AG08395 (cell line): ENCODE results near the gene SMIM1.
"Not testable (repeated sequence)": the region's sequence is repeated elsewhere in the genome, so short reads cannot be mapped to it uniquely, and the experiment has no call there.

Experiments
- DNase-seq: peaks from one replicate; pipeline ENCODE4 v3.0.0; 2012; ENCODE audit warnings: mixed read lengths, low spot score

The SMIM1 gene

DNA sequence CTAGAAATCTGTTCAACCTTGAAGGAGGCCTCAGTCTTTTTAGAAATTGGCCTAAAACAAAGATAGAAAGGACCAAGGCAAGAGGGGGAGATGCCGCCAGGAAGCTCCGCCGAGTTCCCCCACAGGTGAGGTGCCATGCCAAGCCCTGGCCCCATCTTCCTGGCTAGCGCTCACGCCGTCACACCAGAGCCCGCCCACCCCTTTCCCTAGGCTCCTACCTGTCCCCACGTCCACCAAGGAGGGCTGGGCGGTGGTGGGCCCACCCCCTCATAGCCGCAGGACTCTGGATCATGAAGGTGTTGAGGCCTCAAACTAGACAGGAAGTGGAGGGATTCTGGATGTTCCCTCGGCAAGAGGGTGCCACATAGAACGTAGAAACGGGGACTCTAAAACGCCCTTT lies 35.8 kb upstream of the SMIM1 start:
- DNase-seq, result no peak

DNA sequence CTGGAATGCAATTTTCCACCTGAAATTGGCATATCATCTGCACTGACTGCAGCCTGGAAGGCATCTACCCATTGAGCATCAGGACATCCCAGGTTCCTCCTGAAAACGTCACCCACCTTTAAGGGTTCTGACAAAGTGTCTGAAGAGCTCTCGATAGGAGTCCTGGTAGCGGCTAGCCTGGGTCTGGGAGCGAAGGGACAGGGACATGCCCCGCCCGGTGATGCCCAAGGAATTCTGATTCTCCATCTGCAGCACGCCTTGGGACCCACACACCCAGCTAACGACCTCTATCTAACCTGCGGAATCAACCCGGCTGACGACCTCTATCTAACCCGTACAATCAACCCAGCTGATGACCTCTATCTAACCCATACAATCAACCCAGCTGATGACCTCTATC lies 33.6 kb upstream of the SMIM1 start:
- DNase-seq, result no peak

DNA sequence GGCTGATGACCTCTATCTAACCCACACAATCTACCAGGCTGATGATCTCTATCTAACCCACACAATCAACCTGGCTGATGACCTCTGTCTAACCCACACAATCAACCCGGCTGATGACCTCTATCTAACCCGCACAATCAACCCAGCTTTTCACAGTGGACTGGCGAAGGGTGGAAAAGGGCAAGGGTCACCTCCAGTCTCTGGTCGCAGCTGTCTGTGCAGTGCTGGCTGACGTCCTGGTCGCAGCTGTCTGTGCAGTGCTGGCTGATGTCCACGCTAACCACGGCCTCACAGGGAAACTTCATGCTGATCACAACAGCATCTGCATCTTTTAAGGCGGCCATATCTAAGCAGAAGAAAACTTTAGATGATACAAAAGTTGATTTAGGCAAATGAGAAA lies 32.5 kb upstream of the SMIM1 start:
- DNase-seq, result no peak

DNA sequence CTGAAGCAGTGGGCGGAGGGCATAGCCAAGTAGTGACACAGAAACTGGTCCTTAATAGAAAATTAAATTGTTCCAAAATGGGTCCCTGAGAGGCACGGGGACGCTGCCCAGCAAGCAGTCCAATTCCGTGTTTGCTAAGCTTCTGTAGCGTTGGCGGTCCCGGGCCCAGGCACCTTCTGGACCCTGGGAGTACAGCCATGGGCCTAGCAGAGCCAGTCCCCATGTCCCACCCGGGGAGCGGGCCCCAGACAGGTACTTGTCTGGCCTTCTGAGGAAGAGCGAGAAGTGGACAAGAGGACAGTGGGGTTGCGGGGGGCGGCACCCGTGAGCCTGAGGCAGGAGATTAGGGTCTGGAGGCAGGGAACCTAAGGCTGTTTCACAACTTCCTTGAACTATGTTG lies 31.8 kb upstream of the SMIM1 start:
- no peak for DNase-seq

DNA sequence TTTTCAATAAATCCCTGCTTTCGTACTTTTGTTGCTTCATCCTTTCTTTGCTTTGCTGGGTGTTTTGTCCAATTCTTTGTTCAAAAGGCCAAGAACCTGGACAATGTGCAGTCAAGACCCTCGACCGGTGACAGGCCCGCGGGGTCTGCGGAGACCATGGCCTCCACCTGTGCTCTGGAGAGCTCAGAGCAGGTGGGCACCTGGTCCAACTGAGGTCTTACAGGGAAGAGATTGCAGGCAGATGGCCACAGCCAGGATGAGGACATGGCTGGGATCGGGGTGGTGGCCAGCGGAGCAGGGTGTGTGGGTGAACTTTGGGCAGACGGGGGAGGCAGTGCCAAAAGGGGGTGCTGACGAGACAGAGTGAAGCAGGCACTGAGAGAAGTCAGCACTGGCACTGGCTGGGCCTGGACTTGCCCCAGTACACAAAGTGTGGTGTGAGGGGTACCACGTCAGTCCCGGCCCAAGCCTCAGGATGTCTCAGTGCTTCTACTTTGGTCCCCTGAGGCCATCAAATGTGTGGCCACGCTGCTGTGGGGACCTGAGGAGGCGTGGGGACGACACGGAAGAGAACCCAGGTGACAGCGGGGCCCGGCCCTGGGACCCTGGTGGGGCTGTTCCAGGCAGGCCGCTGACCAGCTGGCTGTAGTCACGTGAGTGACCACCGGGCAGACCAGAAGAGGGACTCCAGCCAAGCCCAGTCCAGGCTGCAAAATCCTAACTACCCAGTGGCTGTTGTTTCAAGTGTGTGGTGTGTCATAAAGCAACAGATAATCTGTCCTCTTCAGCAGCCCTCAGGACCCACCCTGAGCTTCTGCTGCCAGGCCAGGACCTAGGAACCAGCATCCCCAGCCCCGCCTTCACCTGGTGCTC lies 30.7 kb upstream of the SMIM1 start:
- DNase-seq, result no peak

DNA sequence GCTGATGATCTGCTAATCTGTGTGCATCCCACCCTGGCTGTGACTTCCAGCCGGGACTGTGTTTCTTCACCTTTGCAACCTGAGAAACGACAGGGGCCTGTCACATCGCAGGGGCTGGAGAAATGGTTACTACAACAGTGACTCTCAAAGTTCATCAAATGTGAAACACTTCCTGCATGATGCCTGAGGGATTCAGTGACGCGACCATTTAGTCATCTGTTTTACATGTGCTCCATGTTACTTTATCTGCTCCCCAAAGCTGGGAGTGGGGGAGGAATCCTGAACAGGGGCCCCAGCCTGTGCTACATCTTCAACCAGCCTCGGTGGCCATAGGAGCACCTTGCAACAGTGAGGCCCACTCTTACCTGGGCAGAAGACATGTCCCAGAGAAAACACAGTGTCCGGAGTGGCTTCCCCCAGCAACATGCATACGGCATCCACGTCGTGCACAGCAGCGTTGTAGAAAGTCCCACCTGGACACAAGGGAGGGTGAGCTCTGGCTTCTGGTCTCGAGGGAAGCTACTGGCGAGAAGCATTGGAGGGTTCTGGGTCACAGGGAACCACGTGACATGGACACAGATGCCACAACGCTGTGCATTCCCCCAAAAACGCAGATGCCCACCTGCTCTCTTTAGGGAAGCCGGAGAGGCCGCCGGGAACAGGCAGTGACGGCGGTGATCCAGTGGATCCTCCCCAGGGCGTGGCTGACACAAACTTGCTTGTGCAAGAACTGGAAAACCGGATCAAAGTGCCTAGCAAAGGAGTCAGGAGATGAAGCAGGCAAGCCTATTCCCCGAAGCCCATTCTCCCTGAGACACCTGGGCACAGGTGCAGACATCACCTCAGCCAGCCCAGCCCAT lies 29.9 kb upstream of the SMIM1 start:
- no peak for DNase-seq

DNA sequence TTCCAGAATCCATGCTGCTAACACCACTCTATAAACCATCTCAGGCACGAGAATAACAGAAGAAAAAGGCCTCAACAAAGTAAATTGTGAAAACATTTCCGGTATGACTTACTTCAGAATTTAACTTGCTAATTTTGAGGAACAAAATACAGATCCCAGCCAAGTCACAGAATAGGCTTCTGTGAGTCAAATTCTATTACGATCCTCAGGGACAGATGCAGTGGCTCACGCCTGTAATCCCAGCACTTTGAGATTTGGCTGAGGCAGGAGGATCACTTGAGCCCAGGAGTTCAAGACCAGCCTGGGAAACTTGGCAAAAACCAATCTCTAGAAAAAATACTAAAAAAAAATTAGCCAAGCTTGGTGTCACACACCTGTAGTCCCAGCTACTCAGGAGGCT lies 29.1 kb upstream of the SMIM1 start:
- DNase-seq, result no peak

DNA sequence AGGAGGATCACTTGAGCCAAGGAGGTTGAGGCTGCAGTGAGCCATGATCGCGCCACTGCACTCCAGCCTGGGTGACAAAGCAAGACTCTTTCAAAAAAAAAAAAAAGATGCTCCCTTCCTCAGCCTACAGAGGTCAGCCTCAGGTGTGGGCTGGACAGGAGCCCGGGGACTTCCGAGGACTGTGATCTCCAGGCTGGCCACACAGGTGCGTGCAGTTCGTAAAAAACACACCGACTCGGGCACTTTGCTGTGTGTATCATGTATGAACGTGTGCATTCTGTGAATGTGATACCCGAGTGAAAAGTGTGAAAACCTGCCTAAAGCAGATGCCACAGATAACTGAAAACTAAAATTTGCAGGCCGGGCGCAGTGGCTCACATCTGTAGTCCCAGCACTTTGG lies 28.7 kb upstream of the SMIM1 start:
- no peak for DNase-seq

DNA sequence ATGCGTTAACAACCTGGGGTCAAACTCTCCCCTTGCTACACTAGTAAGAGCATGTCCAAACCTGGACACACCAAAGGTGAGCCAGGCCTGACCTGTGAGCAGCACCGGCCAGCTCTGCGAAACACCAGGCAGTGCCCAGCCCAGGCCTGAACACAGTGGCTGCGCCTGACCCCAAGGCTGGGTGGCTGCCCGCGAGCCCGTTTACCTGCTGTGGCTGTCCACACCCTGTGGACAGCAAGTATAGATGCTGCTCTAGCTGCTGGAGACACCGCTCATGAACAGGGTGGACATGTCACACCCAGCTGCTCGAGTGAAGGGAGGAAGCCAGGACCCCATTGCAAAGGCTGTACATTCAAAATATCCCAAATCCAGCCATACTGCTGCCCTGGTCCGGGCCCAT lies 27.9 kb upstream of the SMIM1 start:
- no peak for DNase-seq

DNA sequence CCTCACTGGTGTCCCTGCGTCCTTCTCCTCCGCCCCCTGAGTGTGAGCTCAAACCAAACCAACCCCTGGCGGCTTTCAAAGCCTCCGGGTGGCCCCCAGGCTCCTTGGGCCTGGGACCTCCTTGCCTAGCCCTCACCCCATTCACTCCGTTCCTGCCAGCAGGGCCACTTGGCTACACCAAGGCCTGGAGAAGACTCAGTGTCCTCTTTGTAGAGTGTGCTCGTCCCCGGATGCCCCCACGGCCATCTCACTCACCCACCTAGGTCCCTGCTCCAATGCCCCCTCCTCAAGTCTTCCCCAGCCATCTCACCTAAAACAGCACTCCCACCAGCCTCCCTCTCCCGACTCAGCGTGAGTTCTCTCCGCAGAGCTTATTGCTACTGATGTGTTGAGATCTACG lies 27.5 kb upstream of the SMIM1 start:
- no peak for DNase-seq

DNA sequence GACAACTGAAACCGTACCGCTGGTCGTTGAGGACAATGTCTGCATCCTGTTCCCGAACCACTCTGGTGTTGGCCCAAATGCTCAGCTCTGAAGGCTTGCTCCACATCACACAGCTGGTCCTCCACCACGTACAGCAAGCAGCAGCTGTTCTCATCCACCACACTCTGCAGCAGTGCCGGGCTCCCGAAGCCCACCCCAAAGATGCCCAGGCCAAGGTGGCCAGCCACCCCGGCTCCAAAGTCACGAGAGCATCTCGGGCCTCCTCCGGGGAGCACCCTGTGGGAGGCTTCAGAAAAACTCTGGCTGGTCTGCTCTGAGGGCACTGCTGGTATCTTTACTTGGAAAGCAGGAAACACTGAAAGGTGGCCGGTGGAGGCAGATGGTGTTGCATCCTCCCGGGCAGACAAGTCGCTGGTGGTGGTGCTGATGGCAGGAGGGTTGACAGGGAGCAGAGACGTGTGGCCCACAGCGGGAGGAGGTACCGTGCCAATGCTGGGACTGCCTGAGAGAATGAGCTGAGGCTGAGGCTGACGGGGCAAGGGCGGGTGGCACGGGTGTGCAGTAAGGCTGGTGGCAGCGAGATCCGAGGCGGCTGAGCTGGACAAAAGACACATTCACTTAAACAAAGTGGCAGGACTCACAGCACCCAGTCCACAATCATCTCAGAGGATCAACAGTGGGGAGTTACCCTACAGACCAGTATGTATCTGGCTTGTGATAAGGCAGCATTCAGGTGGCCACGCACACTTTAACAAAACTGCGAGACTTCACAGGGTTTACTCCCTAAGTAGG lies 26.8 kb upstream of the SMIM1 start:
- DNase-seq, result no peak

DNA sequence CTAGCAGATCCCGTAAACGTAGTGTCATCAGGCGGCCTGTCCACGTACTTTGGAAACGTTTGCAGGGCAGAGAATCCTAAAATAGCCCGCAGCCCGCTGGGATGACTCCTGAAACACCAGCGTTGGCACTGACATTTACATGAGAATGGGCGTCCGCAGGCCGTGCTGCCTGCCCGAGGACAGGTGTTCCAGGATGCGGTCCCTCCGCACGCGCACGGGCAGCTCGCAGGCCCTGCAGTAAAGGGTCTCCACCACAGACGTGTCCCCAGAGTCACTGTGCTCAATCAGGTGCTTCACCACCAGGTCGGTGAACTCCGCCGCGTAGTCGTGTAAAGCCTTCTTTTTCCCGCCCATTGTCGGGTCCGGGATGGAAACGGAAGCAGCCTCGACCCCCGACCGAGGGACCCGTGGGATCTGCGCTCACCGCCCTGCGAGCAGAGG lies 26.1 kb upstream of the SMIM1 start:
- DNase-seq, result no peak

DNA sequence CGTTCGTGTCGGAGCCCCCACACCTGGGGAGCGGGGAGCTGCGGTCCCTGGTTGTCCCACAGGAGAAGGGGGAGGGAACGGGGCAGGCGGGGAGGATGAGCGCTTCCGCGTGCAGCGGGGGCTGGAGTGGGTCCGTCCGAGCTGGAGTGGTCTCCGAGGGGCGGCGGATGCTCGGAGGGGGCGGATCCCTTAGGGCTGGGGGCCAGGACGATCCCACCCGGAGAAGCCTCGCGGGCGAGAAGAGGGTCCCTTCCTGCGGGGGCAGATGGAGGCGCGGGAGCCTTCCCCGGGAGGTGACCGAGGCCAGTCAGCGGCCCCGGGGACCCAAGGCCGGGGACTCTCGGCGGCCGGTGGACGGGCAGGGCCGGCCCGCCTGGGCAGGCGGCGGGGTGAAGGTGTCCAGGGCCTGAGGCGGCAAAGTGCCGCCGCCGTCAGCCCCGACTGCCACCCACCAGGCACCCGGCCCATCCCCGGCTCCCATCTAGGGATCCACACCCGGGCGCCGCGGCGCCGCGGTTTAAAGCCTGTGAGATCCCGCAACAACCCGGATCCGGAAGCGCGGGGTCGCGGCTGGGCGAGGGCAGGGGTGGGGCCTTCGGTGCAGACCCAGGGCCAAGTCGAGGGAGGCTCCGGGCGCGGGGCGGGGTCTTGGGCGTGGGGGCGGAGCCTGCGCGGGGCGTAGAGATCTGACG lies 25.6 kb upstream of the SMIM1 start:
- DNase-seq, result peak; percentile 94

DNA sequence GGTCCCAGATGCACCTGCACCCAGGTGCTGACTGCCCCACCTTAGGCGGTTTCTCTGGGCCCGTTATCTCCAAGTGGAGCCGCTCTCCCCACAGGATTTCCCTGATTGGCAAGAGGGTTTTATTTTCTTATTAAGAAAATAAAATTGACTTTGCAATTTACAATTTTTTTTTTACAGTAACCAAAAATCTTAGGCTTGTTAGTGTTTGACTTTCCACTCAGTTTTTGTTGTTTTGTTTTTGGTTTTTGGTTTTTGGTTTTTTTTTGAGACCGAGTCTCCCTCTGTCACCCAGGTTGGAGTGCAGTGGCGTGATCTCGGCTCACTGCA lies 25.1 kb upstream of the SMIM1 start:
- DNase-seq, result no peak

DNA sequence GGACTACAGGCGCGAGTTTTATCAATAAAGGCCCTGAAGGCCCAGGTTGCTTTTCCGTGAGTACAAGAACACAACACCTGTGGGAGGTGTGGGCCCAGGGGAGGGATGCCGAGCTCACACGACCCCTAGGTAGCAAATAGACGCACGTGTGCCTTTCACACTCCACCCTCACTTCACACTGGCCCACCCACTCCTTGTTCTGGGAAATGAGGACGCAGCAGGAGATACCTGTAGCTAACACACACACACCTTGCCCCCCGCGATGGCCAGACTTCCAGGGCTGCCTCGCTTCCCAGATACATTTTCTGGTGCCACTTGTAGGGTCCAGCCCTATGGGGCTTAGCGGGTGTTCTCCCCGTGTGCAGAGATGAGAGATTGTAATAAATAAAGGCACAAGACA lies 24.6 kb upstream of the SMIM1 start:
- DNase-seq, result no peak

DNA sequence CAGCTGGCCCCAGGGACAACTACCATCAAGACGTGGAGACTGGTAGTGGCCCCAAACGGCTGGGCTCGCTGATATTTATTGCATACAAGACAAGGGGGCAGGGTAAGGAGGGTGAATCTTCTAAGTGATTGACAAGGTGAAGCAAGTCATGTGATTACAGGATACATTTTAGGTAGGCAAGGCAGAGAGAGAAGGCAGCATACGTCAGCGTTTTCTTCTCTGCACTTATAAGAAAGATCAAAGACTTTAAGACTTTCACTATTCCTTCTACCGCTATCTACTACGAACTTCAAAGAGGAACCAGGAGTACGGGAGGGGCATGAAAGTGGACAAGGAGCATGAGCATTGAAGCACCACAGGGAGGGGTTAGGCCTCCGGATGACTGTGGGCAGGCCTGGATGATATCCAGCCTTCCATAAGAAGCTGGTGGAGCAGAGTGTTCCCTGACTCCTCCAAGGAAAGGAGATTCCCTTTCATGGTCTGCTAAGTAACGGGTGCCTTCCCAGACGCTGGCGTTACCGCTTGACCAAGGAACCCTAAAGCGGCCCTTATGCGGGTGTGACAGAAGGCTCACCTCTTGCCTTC lies 24.1 kb upstream of the SMIM1 start:
- not testable (repeated sequence) for DNase-seq

DNA sequence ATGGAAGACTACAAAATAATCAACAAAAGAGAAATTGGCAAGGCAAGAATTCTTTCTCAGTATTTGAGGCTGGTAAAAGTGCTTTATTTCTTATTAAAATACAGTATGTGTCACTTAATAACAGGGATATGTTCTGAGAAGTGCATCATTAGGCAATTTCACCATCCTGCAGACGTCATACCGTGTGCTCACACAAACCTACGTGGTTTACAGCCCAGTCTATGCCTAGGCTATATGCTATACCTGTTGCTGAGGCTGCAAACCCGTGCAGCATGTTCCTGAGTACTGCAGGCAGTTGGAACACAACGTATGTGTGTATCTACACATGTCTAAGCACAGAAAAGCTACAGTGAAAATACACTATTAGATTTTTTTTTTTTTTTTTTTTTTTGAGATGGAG lies 23.0 kb upstream of the SMIM1 start:
- no peak for DNase-seq

DNA sequence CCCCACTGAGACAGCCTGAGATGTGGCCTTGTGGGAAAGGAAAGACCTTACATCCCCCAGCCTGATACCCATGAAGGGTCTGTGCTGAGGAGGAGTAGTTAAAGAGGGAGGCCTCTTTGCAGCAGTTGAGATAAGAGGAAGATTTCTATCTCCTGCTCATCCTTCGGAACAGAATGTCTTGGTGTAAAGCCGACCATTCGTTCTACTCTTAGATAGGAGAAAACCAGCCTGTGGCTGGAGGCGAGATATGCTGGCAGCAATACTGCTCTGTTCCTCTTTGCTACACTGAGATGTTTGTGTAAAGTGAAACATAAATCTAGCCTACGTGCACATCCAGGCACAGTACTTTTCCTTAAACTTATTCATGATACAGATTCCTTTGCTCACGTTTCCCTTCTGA lies 21.8 kb upstream of the SMIM1 start:
- DNase-seq, result no peak

DNA sequence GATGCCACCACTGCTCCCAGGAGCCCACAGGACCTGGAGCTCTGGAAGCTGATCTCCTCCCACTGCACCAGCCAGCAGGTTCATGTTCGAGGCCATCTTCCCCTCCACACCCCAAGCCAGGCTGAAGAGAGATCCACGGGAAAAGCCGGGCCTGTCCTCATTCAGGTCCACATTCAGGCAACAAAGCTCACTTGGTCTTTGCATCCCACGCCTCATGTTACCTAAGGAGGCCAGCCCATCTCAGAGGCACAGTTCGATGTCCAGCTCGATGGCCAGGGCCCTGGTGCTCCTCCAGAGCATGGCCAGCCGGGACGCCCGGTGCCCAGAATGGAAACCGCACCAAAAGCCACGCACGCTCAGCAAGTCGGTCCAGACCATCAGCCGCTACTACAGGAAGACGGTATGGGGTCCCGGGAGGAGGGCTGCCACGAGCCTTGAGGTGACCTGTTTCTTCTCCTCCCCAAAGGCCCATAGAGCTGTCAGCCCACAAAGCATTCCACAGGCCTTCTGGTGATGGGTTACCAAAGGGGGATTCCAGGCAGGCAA lies 20.1 kb upstream of the SMIM1 start, which contains the start of gene CCDC27:
Gene CCDC27 (plus strand): TSS at position 51 of the 546 bp plus-strand sequence. CDS start 32 bp downstream, at position 83.
- DNase-seq, result no peak

DNA sequence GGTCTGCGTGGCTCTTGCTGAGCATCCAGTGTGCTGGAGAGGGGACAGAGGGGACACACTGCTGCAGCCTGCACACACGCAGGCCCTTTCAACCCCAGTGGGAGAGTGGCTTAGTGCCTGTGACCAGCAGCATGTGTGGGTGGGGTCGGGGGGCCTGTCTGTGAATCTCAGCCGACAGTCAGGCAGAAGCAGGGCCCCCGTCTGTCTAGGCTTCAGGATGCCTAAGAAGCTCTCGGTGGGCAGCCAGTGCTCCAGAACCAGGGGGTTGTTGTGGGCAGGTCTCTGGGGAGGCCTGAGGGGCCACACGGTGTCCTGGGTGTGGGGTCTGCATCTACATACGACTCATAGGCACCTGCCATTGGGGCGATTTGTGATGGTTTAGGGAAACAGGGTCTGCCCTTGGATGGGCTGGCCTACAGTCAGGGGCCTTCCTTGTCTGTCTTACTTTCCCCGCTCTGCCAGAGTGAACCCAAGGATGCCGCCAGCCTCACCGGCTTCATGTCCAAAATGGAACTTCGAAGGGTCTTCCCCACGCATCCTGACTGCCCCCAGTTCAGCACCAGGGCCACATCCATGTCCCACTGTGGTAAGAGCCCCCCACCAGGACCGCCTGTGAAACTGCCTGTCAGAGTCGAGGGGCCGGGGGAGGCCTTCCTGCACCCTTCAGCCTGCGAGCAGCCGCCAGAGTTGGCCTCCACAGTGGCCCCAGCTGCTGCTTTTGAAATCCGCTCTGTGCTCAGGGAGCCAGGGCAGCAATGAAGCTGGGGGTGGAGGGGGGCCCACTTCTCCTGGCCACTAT lies 18.7 kb upstream of the SMIM1 start:
- DNase-seq, result no peak
